Measurements from ENCODE around the gene CASKIN2. TPM values are rescaled to one million over a fixed set of nuclear protein-coding genes. Genes with fewer than 3 reads are reported as not detected.
A peak's percentile ranks its signal among the peaks of the same experiment; 100 is the strongest.

CASKIN2 gene
- total and polyA plus RNA-seq, 2 of the 4 experiments (the other 2 are of a cell fraction): 2.9 to 6.9 TPM

GRCh38 chr17:75459590-75460267 lies 55.6 kb downstream of the CASKIN2 start:
- no peak overlapping the region for H2AFZ ChIP-seq (replicated peaks; ENCODE audit: low read length, poor library complexity)
- peaks cover 3% of the 10 kb centered on the region for H3K4me1 ChIP-seq (ENCODE audit: control insufficient read depth, insufficient read depth, low read length)
- ChIA-PET CTCF (no interaction called here), POLR2A (ENCODE audit: unreplicated experiment) (no interaction called here)
- no peak overlapping the region for H2AK9ac ChIP-seq (replicated peaks; ENCODE audit: low read depth, low read length, poor library complexity)
- H3K4me2 ChIP-seq (ENCODE audit: low read depth, low read length): no peak overlapping the region
- H2BK120ac ChIP-seq (ENCODE audit: low read depth, low read length): no peak overlapping the region
- H3K27me3 ChIP-seq (ENCODE audit: control insufficient read depth, insufficient read depth, low read length): no peaks in the 10 kb centered on the region
- H3K27ac ChIP-seq (ENCODE audit: insufficient read depth, low read length): no peak overlapping the region
- no peak overlapping the region for H2BK20ac ChIP-seq (ENCODE audit: low read depth, low read length)
- 76% methylated on average over 2 of the region's 9 CpGs; no CpG with 5 or more reads in 1 of the 2 experiments for WGBS, 2 experiments (ENCODE audit: extremely low coverage in 2 of 2, insufficient read length in 1 of 2)
- H3K14ac ChIP-seq (replicated peaks; ENCODE audit: low read depth, low read length): no peak overlapping the region
- peaks cover 37 to 64% of the 10 kb centered on the region in 2 experiments for H3K79me1 ChIP-seq (ENCODE audit: low read depth in 1 of 2, low read length in 2 of 2)
- H4K8ac ChIP-seq (ENCODE audit: low read depth in 2 of 2, low read length in 2 of 2): no peak overlapping the region
- H4K91ac ChIP-seq (ENCODE audit: insufficient read depth, low read depth, low read length): no peak overlapping the region
- H4K20me1 ChIP-seq (ENCODE audit: insufficient read depth, low read length): 0 out of 2 replicates have a peak, but pooled peaks cover 4% of the 10 kb centered on the region
- H3K9ac ChIP-seq (ENCODE audit: low read depth, low read length): no peak overlapping the region
- H3K36me3 ChIP-seq (ENCODE audit: control insufficient read depth, insufficient read depth, low read length): no peaks in the 10 kb centered on the region
- H3K4me3 ChIP-seq (ENCODE audit: insufficient read depth, low read depth, low read length): no peak overlapping the region
- in situ Hi-C loops (cut with MboI; ENCODE audit: low sequenced_read_pairs) (no loop called here), dilution Hi-C loops (cut with HindIII; ENCODE audit: low sequenced_read_pairs, unreplicated experiment) (no loop called here), intact Hi-C loops (cut with micrococcal nuclease) (no loop called here)
- H3K4ac ChIP-seq (ENCODE audit: low read depth, low read length): no peak overlapping the region
- TF ChIP-seq MXI1 (IDR thresholded peaks at IDR 0.05; ENCODE audit: borderline replicate concordance, low read depth, low read length) (no peak), MAZ (IDR thresholded peaks at IDR 0.05; ENCODE audit: borderline replicate concordance, low read depth, low read length) (no peak), USF2 (IDR thresholded peaks at IDR 0.05; ENCODE audit: low read depth, low read length) (no peak), NFE2L2 (IDR thresholded peaks at IDR 0.05; ENCODE audit: low read depth, low read length) (no peak), ELK1 (IDR thresholded peaks at IDR 0.05; ENCODE audit: borderline replicate concordance, low read depth, low read length) (no peak), POLR2A (IDR thresholded peaks at IDR 0.05; ENCODE audit: low read depth, low read length) (no peak)
- no peak overlapping the region for H4K5ac ChIP-seq (ENCODE audit: low read depth, low read length)
- H3K18ac ChIP-seq (ENCODE audit: low read depth, low read length): no peak overlapping the region
- no peak overlapping the region for H2BK15ac ChIP-seq (ENCODE audit: low read depth, low read length)
- DNase-seq: no peak
- no peak overlapping the region for H2AK5ac ChIP-seq (ENCODE audit: low read depth, low read length)
- H2BK5ac ChIP-seq (ENCODE audit: low read depth, low read length, poor library complexity, severe bottlenecking): no peak overlapping the region
- no peaks in the 10 kb centered on the region for H3K9me3 ChIP-seq (ENCODE audit: control insufficient read depth, insufficient read depth, low read length)
- no peak for ATAC-seq (ENCODE audit: low read depth)
- H3K23ac ChIP-seq (ENCODE audit: low read depth, low read length): peak overlapping the region; percentile 4; the same call in 1 of the 2 replicates
- H3K56ac ChIP-seq (ENCODE audit: extremely low read depth, insufficient read depth, low read length): no peak overlapping the region
- no TSS peak for BruUV-seq (replicated peaks)
- peaks cover 16% of the 10 kb centered on the region for H3K9me1 ChIP-seq (ENCODE audit: insufficient read depth, low read length)

Data from IMR-90 (cell line).